Panc1 (cell line): ENCODE measurements around the gene STK26. TPM values are rescaled to one million over a fixed set of nuclear protein-coding genes. Genes with fewer than 3 reads are reported as not detected.

ENCODE experiments used
- ATAC-seq: fragments of 200-7000 bp; cut with Tn5 transposase; 2 replicates; pipeline ENCODE4 v1.9.1; 2020; ENCODE audit warnings: mild to moderate bottlenecking, moderate library complexity
- BruUV-seq: library from RNA; stranded (reverse); fragments of 400-500 nt; replicated peaks from 2 replicates; lab custom pipeline; 2021; lab: Mats Ljungman, UMichigan
- CTCF ChIA-PET: fragments of 300-600 bp; sonication (Branson Sonifier 250); formaldehyde crosslinking; loops from one replicate; lab custom pipeline; 2022; ENCODE audit warnings: antibody characterized with exemption; lab: Charles Lee
- POLR2A ChIA-PET: fragments of 300-600 bp; sonication (Branson Sonifier 250); formaldehyde crosslinking; loops from one replicate; lab custom pipeline; 2022; ENCODE audit warnings: antibody characterized with exemption; lab: Charles Lee
- DNase-seq: peaks from one replicate; pipeline ENCODE4 v3.0.0-alpha.2; 2010; ENCODE audit warnings: low read depth, low spot score
- H3K27ac ChIP-seq: 2 replicates; pipeline ENCODE4 v1.5.1; 2011; ENCODE audit warnings: mild to moderate bottlenecking, low read length, inconsistent platforms
- H3K27me3 ChIP-seq: fragments of 200-500 bp; sonication (Bioruptor generic); 2 replicates; pipeline ENCODE4 v1.6.0; 2014; ENCODE audit warnings: low read length, inconsistent platforms; ENCODE audit not compliant: control insufficient read depth, insufficient read depth
- H3K36me3 ChIP-seq: fragments of 200-500 bp; sonication (Bioruptor generic); 2 replicates; pipeline ENCODE4 v1.5.1; 2014; ENCODE audit warnings: inconsistent platforms, mild to moderate bottlenecking, low read length, moderate library complexity; ENCODE audit not compliant: control insufficient read depth, insufficient read depth
- H3K4me1 ChIP-seq: 2 replicates; pipeline ENCODE4 v1.5.1; 2011; ENCODE audit warnings: inconsistent platforms, mild to moderate bottlenecking, low read length, moderate library complexity; ENCODE audit not compliant: control insufficient read depth, insufficient read depth
- H3K4me3 ChIP-seq, 2 experiments: 2 replicates each; pipeline ENCODE4 v1.5.1; 2011 to 2012; ENCODE audit warnings: low read depth in 2 of 2, low read length in 2 of 2, mild to moderate bottlenecking in 2 of 2, inconsistent platforms in 1 of 2, moderate library complexity in 1 of 2
- H3K9me3 ChIP-seq: fragments of 200-500 bp; sonication (Bioruptor generic); 2 replicates; pipeline ENCODE4 v1.5.1; 2014; ENCODE audit warnings: low read depth, mild to moderate bottlenecking, inconsistent platforms, low read length, moderate library complexity; ENCODE audit not compliant: control insufficient read depth, insufficient read depth
- CTCF ChIP-seq: fragments of 450-650 bp; IDR thresholded peaks from 2 replicates; pipeline ENCODE4 v1.5.1; 2017; ENCODE audit warnings: mild to moderate bottlenecking
- POLR2AphosphoS5 ChIP-seq: IDR thresholded peaks from 2 replicates; pipeline ENCODE4 v1.6.1; 2012; ENCODE audit warnings: mild to moderate bottlenecking, low read depth, low read length, moderate library complexity
- REST ChIP-seq, 2 experiments: IDR thresholded peaks; 2 replicates each; pipeline ENCODE4 v1.6.1; 2011 to 2012; ENCODE audit warnings: low read depth in 2 of 2, control low read depth in 1 of 2, low read length in 1 of 2, mild to moderate bottlenecking in 1 of 2, moderate library complexity in 1 of 2; ENCODE audit not compliant: insufficient read depth in 1 of 2
- SIN3A ChIP-seq: IDR thresholded peaks from 2 replicates; pipeline ENCODE4 v1.6.1; 2012; ENCODE audit warnings: low read depth, mild to moderate bottlenecking, low read length, moderate library complexity, borderline replicate concordance; ENCODE audit not compliant: insufficient read depth
- TCF7L2 ChIP-seq: IDR thresholded peaks from 2 replicates; pipeline ENCODE4 v1.6.1; 2011; ENCODE audit warnings: mild to moderate bottlenecking, low read depth, low read length, inconsistent platforms
- in situ Hi-C: cut with HindIII; loops from 2 replicates; pipeline ENCODE4 v1.10.0; 2016; ENCODE audit warnings: low sequenced_read_pairs, low pct_unique_long_range_greater_than_20kb
- intact Hi-C: fragments of 100-400 bp; cut with micrococcal nuclease; formaldehyde crosslinking; loops from one replicate; pipeline ENCODE4 v1.10.0; 2022; ENCODE audit not compliant: unreplicated experiment
- total RNA-seq: library from RNA; stranded (reverse); gene quantifications from one replicate; pipeline ENCODE4 v1.2.1, GENCODE V29; 2021; ENCODE audit not compliant: unreplicated experiment

The STK26 gene
- total RNA-seq, 1 experiment from 2014 or later: 44.2 TPM

GRCh38 chrX:131988236-131988635 is 34.9 kb upstream of the STK26 start:
- in situ Hi-C loops (no loop called here), intact Hi-C loops (no loop called here)
- POLR2A ChIA-PET: no interaction called here
- no peaks in the 10 kb centered on the region for H3K9me3 ChIP-seq
- H3K36me3 ChIP-seq: no peaks in the 10 kb centered on the region
- BruUV-seq: no TSS peak
- TF ChIP-seq SIN3A (no peak), REST (IDR thresholded peaks at IDR 0.05; ENCODE audit: insufficient read depth in 1 of 2, low read depth in 2 of 2, low read length in 1 of 2) (no peak), CTCF (no peak), POLR2AphosphoS5 (no peak), TCF7L2 (no peak)
- peaks cover 18% of the 10 kb centered on the region for H3K27me3 ChIP-seq
- H3K4me3 ChIP-seq: no peak overlapping the region
- H3K4me1 ChIP-seq: no peaks in the 10 kb centered on the region
- H3K27ac ChIP-seq: no peak overlapping the region
- DNase-seq (no peak), ATAC-seq (no peak)
- CTCF ChIA-PET: no interaction called here

GRCh38 chrX:132001127-132001526 is 22.0 kb upstream of the STK26 start:
- ATAC-seq (no peak), DNase-seq (no peak)
- H3K4me3 ChIP-seq: no peak overlapping the region
- no peaks in the 10 kb centered on the region for H3K4me1 ChIP-seq
- no peak for TF ChIP-seq SIN3A
- ChIA-PET POLR2A (no interaction called here), CTCF (no interaction called here)
- no peaks in the 10 kb centered on the region for H3K9me3 ChIP-seq
- no peaks in the 10 kb centered on the region for H3K36me3 ChIP-seq
- peaks cover 2% of the 10 kb centered on the region for H3K27me3 ChIP-seq
- BruUV-seq: no TSS peak
- intact Hi-C loops (no loop called here), in situ Hi-C loops (no loop called here)
- H3K27ac ChIP-seq: no peak overlapping the region

- Histone ChIP-seq H3K9me3 (no peaks in the 10 kb centered on the region), H3K4me3 (no peak overlapping the region), H3K27me3 (peaks cover 4% of the 10 kb centered on the region), H3K27ac (no peak overlapping the region), H3K4me1 (no peaks in the 10 kb centered on the region), H3K36me3 (no peaks in the 10 kb centered on the region)
- ChIA-PET CTCF (no interaction called here), POLR2A (no interaction called here)
- in situ Hi-C loops: no loop called here
- ATAC-seq (no peak), DNase-seq (no peak)
- TF ChIP-seq CTCF (no peak), POLR2AphosphoS5 (no peak), SIN3A (no peak), REST (IDR thresholded peaks at IDR 0.05; ENCODE audit: insufficient read depth in 1 of 2, low read depth in 2 of 2, low read length in 1 of 2) (no peak), TCF7L2 (no peak)
- intact Hi-C loops: no loop called here
- BruUV-seq: no TSS peak
These were observed 18.4 kb upstream of the STK26 start for GRCh38 chrX:132004728-132005127.
